A549 (cell line): Measurements from ENCODE around the gene ADGRE1. TPM values are rescaled to one million over a fixed set of nuclear protein-coding genes. Genes with fewer than 3 reads are reported as not detected.

Experiments
- ATAC-seq, 2 experiments: fragments of 200-7000 bp in 1 of 2; fragments of >200 bp in 1 of 2; cut with Nextera tagmentation in 1 of 2; cut with Tn5 transposase in 1 of 2; 3 replicates each; pipeline versions ENCODE4 v1.8.0 to v1.9.1; 2018 to 2020; ENCODE audit warnings: mild to moderate bottlenecking in 1 of 2, moderate library complexity in 1 of 2
- CTCF ChIA-PET: fragments of 300-600 bp; sonication (Branson Sonifier 250); formaldehyde crosslinking; extraction: SDS; loops from one replicate; lab custom pipeline; 2021; ENCODE audit warnings: antibody characterized with exemption, inconsistent platforms; lab: Yijun Ruan, JAX
- POLR2A ChIA-PET: fragments of 350-600 bp; formaldehyde crosslinking; extraction: SDS; loops from one replicate; lab custom pipeline; 2021; ENCODE audit warnings: antibody characterized with exemption, inconsistent platforms; lab: Yijun Ruan, JAX
- DNase-seq, 2 experiments: peaks; one replicate each; pipeline versions ENCODE4 v3.0.0 to v3.0.0-alpha.2; 2011 to 2016; ENCODE audit warnings: low read depth in 1 of 2, low spot score in 1 of 2
- FAIRE-seq: peaks from 2 replicates; lab custom pipeline; 2011; peaks lifted over from hg19 to GRCh38; lab: Jason Lieb, UNC
- H3K27ac ChIP-seq, 2 experiments: fragments of >200 bp; sonication (Bioruptor Twin); formaldehyde crosslinking; 3 replicates each; pipeline ENCODE4 v1.5.1; 2016 to 2017
- H3K4me1 ChIP-seq: fragments of >200 bp; sonication (Bioruptor Twin); formaldehyde crosslinking; 3 replicates; pipeline ENCODE4 v1.6.1; 2016
- H3K4me2 ChIP-seq: fragments of >200 bp; sonication (Bioruptor Twin); formaldehyde crosslinking; 3 replicates; pipeline ENCODE4 v1.6.1; 2016
- H3K4me3 ChIP-seq: fragments of >200 bp; sonication (Bioruptor Twin); formaldehyde crosslinking; 3 replicates; pipeline ENCODE4 v1.5.1; 2016
- H3K9me3 ChIP-seq: fragments of >200 bp; sonication (Bioruptor Twin); formaldehyde crosslinking; 3 replicates; pipeline ENCODE4 v1.6.1; 2016
- CBX2 ChIP-seq: fragments of 200-600 bp; sonication (generic); IDR thresholded peaks from 2 replicates; pipeline ENCODE4 v1.6.1; 2016; ENCODE audit warnings: low read depth, mild to moderate bottlenecking, borderline replicate concordance
- CBX8 ChIP-seq: fragments of 200-600 bp; sonication (generic); IDR thresholded peaks from 2 replicates; pipeline ENCODE4 v1.6.1; 2016
- CHD2 ChIP-seq: fragments of 150-350 bp; IDR thresholded peaks from 2 replicates; pipeline ENCODE4 v1.6.1; 2014; ENCODE audit warnings: low read length; ENCODE audit not compliant: partially characterized antibody
- EP300 ChIP-seq, 2 experiments: fragments of >200 bp; sonication (Bioruptor Twin); formaldehyde crosslinking; IDR thresholded peaks; 2 replicates in 1 of 2; 3 replicates in 1 of 2; pipeline ENCODE4 v1.6.1; 2016 to 2017
- FOSL2 ChIP-seq, 2 experiments: fragments of 450-650 bp in 1 of 2; fragments of >200 bp in 1 of 2; sonication (Bioruptor Twin) in 1 of 2; formaldehyde crosslinking; IDR thresholded peaks; 2 replicates each; pipeline versions ENCODE4 v1.5.0 to v1.6.1; 2016 to 2020; ENCODE audit warnings: mild to moderate bottlenecking in 1 of 2, moderate library complexity in 1 of 2
- FOXS1 ChIP-seq: fragments of 250-450 bp; sonication (Bioruptor Pico); IDR thresholded peaks from 2 replicates; pipeline ENCODE4 v1.5.0; 2020; ENCODE audit warnings: mild to moderate bottlenecking, moderate library complexity
- HDAC2 ChIP-seq: fragments of 200-600 bp; sonication (generic); IDR thresholded peaks from 2 replicates; pipeline ENCODE4 v1.6.1; 2016
- HEYL ChIP-seq: fragments of 250-450 bp; sonication (Bioruptor Pico); IDR thresholded peaks from 2 replicates; pipeline ENCODE4 v1.8.0; 2021; ENCODE audit warnings: mild to moderate bottlenecking, moderate library complexity
- HOXA7 ChIP-seq: fragments of 250-450 bp; sonication (Bioruptor Pico); IDR thresholded peaks from 2 replicates; pipeline ENCODE4 v1.5.0; 2020; ENCODE audit warnings: mild to moderate bottlenecking, moderate library complexity
- HOXB5 ChIP-seq: fragments of 250-450 bp; sonication (Bioruptor Pico); IDR thresholded peaks from 2 replicates; pipeline ENCODE4 v1.5.0; 2020; ENCODE audit warnings: mild to moderate bottlenecking, moderate library complexity
- JUNB ChIP-seq: fragments of >200 bp; sonication (Bioruptor Twin); formaldehyde crosslinking; IDR thresholded peaks from 2 replicates; pipeline ENCODE4 v1.6.1; 2016
- KDM1A ChIP-seq: fragments of 200-600 bp; sonication (generic); IDR thresholded peaks from 2 replicates; pipeline ENCODE4 v1.6.1; 2016; ENCODE audit warnings: low read depth, mild to moderate bottlenecking
- KDM5A ChIP-seq: fragments of 200-600 bp; sonication (generic); IDR thresholded peaks from 2 replicates; pipeline ENCODE4 v1.6.1; 2016; ENCODE audit warnings: antibody characterized with exemption, mild to moderate bottlenecking
- MAFK ChIP-seq: fragments of 450-650 bp; IDR thresholded peaks from 2 replicates; pipeline ENCODE4 v1.6.1; 2014; ENCODE audit not compliant: partially characterized antibody
- RFX5 ChIP-seq: fragments of 450-650 bp; IDR thresholded peaks from 2 replicates; pipeline ENCODE4 v1.7.1; 2014; ENCODE audit warnings: antibody characterized with exemption, mild to moderate bottlenecking, moderate library complexity
- RNF2 ChIP-seq: fragments of 200-600 bp; sonication (generic); IDR thresholded peaks from 2 replicates; pipeline ENCODE4 v1.6.1; 2016; ENCODE audit warnings: low read depth, mild to moderate bottlenecking, antibody characterized with exemption, moderate library complexity, borderline replicate concordance
- ZFP36 ChIP-seq: fragments of 450-650 bp; IDR thresholded peaks from 2 replicates; pipeline ENCODE4 v1.6.1; 2014; ENCODE audit warnings: borderline replicate concordance; ENCODE audit not compliant: partially characterized antibody
- WGBS: methylation state at CpG from one replicate; pipeline ENCODE4 v1.1.6; 2017; ENCODE audit errors: missing lambda C conversion rate; 5-methylcytosine and 5-hydroxymethylcytosine counted together
- polyA plus RNA-seq, 4 experiments: library from polyadenylated mRNA; depleted of rRNA in 3 of 4; stranded (reverse); fragments of >200 nt; fragmentation: RNase III in 1 of 4; extraction: RNeasy Plus Mini Kit Qiagen cat#74134 plus additional on column Dnase treatment in 1 of 4; gene quantifications; 2 replicates in 3 of 4; 3 replicates in 1 of 4; pipeline ENCODE4 v1.2.3, GENCODE V29; 2011 to 2017
- TF ChIP-seq, protein P1 (sequence below): fragments of 450-650 bp; IDR thresholded peaks from 2 replicates; pipeline ENCODE4 v1.6.1; 2014; ENCODE audit warnings: antibody characterized with exemption
- TF ChIP-seq, protein P2 (sequence below): fragments of 150-350 bp; IDR thresholded peaks from 2 replicates; pipeline ENCODE4 v1.6.1; 2014; ENCODE audit warnings: low read depth, mild to moderate bottlenecking, low read length
- TF ChIP-seq, protein P3 (sequence below): fragments of >200 bp; sonication (Bioruptor Twin); formaldehyde crosslinking; IDR thresholded peaks from 3 replicates; pipeline ENCODE4 v1.5.1; 2016

Gene ADGRE1
- polyA plus RNA-seq, 2 of the 4 experiments (the other 2 are of a cell fraction) = 3.6 to 4.8 TPM

DNA sequence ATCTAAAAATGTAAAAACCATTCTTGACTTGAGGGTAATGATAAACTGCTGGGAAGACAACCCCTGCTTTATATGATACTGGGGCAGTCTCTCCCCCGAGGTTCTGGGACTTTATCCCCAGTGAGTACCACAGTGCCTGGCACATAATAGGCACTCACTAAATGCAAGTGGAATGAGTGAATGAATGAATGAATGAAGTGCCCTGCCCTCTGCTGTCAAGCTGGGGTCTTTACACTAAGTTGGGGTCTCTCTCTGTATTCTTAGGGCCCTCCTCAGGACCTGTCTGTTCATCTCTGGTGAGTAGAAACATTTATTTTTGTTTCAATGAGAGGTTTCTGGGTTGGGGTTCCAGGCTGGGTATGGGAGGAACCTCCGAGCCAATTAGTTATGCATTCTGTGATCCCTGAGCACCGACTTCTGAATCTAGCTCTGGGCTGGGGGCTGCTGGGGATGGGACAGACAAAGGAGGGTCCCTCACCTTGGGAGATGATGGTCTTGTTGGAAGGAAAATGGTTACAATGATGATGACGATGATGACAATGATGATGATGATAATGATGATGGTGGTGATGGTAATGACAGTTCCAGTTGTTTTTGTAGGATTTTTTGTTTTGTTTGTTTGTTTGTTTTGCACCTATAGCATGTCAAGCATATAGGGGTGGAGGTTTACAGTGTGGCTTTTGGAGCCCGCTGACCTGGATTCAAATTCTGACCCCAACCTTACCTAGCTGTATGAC lies 44.3 kb upstream of the ADGRE1 start:
- POLR2A ChIA-PET = no interaction called here
- CTCF ChIA-PET = interaction anchor here (0.7 to 0.9 kb wide), 2 partner anchors 18 to 109 kb away, joined by 3 read pairs; no protein-coding TSS in a partner anchor

DNA sequence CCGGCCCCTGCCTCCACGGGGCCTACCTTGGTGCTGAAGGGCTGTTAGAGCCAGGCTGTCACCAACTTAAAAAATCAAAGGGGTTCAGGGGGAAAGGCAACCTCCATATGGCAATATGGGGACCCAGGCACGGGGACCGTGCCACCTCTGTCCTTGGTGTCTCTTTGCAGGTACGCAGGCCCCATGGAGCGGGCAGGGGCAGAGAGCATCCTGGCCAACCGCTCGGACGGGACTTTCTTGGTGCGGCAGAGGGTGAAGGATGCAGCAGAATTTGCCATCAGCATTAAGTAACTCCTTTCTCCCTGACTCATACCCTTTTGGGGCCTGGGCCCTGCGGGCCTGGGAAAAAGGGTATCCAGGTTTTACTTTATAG lies 39.6 kb upstream of the ADGRE1 start:
- Histone ChIP-seq H3K9me3 (no peaks in the 10 kb centered on the region), H3K4me1 (no peaks in the 10 kb centered on the region), H3K27ac (no peak overlapping the region), H3K4me3 (no peak overlapping the region), H3K4me2 (no peak overlapping the region)
- DNase-seq = no peak
- FAIRE-seq = no peak
- TF ChIP-seq, protein P1, sequence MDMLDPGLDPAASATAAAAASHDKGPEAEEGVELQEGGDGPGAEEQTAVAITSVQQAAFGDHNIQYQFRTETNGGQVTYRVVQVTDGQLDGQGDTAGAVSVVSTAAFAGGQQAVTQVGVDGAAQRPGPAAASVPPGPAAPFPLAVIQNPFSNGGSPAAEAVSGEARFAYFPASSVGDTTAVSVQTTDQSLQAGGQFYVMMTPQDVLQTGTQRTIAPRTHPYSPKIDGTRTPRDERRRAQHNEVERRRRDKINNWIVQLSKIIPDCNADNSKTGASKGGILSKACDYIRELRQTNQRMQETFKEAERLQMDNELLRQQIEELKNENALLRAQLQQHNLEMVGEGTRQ = no peak
- no peak for TF ChIP-seq RFX5
- no peak for TF ChIP-seq FOXS1
- no peak for TF ChIP-seq FOSL2 (IDR thresholded peaks at IDR 0.05)
- no peak for TF ChIP-seq FOSL2 (CRISPR knock-in tag; IDR thresholded peaks at IDR 0.05)
- no peak for TF ChIP-seq CHD2
- no peak for ATAC-seq
- ChIA-PET POLR2A (no interaction called here), CTCF (no interaction called here)
- 93% methylated on average over 11 of the region's 11 CpGs for WGBS

More for the DNA sequence above, 44.3 kb upstream of the ADGRE1 start:
- H3K4me3 ChIP-seq = no peak overlapping the region
- no peaks in the 10 kb centered on the region for H3K9me3 ChIP-seq
- FAIRE-seq (no peak), ATAC-seq (no peak), DNase-seq (no peak)
- no peak overlapping the region for H3K4me2 ChIP-seq
- H3K27ac ChIP-seq = no peak overlapping the region
- H3K4me1 ChIP-seq = no peaks in the 10 kb centered on the region
- TF ChIP-seq RNF2 (no peak), HDAC2 (no peak), HOXA7 (CRISPR knock-in tag) (no peak), CBX2 (no peak)
- TF ChIP-seq, protein P2, sequence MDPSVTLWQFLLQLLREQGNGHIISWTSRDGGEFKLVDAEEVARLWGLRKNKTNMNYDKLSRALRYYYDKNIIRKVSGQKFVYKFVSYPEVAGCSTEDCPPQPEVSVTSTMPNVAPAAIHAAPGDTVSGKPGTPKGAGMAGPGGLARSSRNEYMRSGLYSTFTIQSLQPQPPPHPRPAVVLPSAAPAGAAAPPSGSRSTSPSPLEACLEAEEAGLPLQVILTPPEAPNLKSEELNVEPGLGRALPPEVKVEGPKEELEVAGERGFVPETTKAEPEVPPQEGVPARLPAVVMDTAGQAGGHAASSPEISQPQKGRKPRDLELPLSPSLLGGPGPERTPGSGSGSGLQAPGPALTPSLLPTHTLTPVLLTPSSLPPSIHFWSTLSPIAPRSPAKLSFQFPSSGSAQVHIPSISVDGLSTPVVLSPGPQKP = no peak
- 49% methylated on average over 5 of the region's 5 CpGs for WGBS

DNA sequence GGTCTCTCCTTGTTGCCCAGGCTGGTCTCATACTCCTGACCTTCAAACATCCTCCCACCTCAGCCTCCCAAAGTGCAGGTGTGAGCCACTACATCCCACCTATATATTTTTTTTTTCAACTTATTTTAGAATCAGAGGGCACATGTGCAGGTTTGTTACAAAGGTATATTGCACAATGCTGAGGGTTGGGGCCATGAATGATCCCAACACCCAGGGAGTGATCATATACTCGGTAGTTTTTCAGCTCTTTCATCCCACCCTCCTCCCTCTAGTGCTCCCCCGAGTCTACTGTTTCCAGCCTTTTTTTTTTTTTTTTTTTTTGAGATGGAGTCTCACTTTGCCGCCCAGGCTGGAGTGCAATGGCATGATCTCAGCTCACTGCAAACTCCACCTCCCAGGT lies 38.4 kb upstream of the ADGRE1 start:
- Histone ChIP-seq H3K4me3 (no peak overlapping the region), H3K4me2 (no peak overlapping the region), H3K4me1 (no peaks in the 10 kb centered on the region)
- CTCF ChIA-PET = interaction anchor here (1.8 kb wide), 1 partner anchor 15 kb away, joined by 5 read pairs; no protein-coding TSS in a partner anchor
- WGBS = 65% methylated on average over 2 of the region's 3 CpGs
- ATAC-seq (no peak), FAIRE-seq (no peak)
- TF ChIP-seq, protein P3, sequence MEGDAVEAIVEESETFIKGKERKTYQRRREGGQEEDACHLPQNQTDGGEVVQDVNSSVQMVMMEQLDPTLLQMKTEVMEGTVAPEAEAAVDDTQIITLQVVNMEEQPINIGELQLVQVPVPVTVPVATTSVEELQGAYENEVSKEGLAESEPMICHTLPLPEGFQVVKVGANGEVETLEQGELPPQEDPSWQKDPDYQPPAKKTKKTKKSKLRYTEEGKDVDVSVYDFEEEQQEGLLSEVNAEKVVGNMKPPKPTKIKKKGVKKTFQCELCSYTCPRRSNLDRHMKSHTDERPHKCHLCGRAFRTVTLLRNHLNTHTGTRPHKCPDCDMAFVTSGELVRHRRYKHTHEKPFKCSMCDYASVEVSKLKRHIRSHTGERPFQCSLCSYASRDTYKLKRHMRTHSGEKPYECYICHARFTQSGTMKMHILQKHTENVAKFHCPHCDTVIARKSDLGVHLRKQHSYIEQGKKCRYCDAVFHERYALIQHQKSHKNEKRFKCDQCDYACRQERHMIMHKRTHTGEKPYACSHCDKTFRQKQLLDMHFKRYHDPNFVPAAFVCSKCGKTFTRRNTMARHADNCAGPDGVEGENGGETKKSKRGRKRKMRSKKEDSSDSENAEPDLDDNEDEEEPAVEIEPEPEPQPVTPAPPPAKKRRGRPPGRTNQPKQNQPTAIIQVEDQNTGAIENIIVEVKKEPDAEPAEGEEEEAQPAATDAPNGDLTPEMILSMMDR = no peak
- TF ChIP-seq CBX8 (no peak), HEYL (CRISPR knock-in tag) (no peak), KDM5A (no peak), JUNB (no peak), KDM1A (no peak), EP300 (IDR thresholded peaks at IDR 0.05) (no peak), ZFP36 (no peak), HOXB5 (CRISPR knock-in tag) (no peak), MAFK (no peak), FOSL2 (IDR thresholded peaks at IDR 0.05) (no peak), FOSL2 (CRISPR knock-in tag; IDR thresholded peaks at IDR 0.05) (no peak)
- TF ChIP-seq, all 56 proteins: peak for 0
- POLR2A ChIA-PET = interaction anchor here (0.6 kb wide), 1 partner anchor 650 kb away, joined by 4 read pairs; no protein-coding TSS in a partner anchor
- Histone ChIP-seq H3K9me3 (no peaks in the 10 kb centered on the region), H3K27ac (no peak overlapping the region)
- no peak for DNase-seq
